Measurements from ENCODE around the gene PRUNE2. TPM values are rescaled to one million over a fixed set of nuclear protein-coding genes. Genes with fewer than 3 reads are reported as not detected.

Gene PRUNE2
- total RNA-seq, 1 experiment from 2014 or later: 0.59 TPM

GRCh38 chr9:76732341-76732958, 173.5 kb downstream of the PRUNE2 start:
- RAD21 ChIA-PET (ENCODE audit: low non-redundant PET in 1 of 2, low total read pairs in 2 of 2, uncharacterized antibody in 2 of 2, unreplicated experiment in 2 of 2): no interaction called here
- intact Hi-C loops (cut with micrococcal nuclease): no loop called here
- H3K4me3 ChIP-seq (replicated peaks in 1 of 2; ENCODE audit: low read depth in 1 of 2, low read length in 2 of 2): no peak overlapping the region
- POLR2A ChIA-PET: no interaction called here
- H4K20me1 ChIP-seq (ENCODE audit: insufficient read depth): no peaks in the 10 kb centered on the region
- no peaks in the 10 kb centered on the region for H3K79me2 ChIP-seq (ENCODE audit: insufficient read depth, low read length)
- no peaks in the 10 kb centered on the region for H3K9me2 ChIP-seq (ENCODE audit: insufficient read depth)
- no peaks in the 10 kb centered on the region for H3K4me1 ChIP-seq (ENCODE audit: control insufficient read depth in 1 of 2, insufficient read depth in 2 of 2, low read length in 2 of 2)
- CTCF ChIA-PET: no interaction called here
- no TSS peak for BruUV-seq (replicated peaks)
- H3K27ac ChIP-seq (ENCODE audit: low read depth, low read length): no peak overlapping the region
- peaks cover 5% of the 10 kb centered on the region; the same call in 1 of the 2 replicates for H3K27me3 ChIP-seq (ENCODE audit: insufficient read depth, low read length)
- no peaks in the 10 kb centered on the region for H3K36me3 ChIP-seq (ENCODE audit: control insufficient read depth in 1 of 2, insufficient read depth in 2 of 2, low read length in 2 of 2)
- no peak for TF ChIP-seq SIN3A (IDR thresholded peaks at IDR 0.05; ENCODE audit: low read depth)
- TF ChIP-seq EZH2phosphoT487 (IDR thresholded peaks at IDR 0.05; ENCODE audit: borderline replicate concordance): no peak
- TF ChIP-seq EGR1 (IDR thresholded peaks at IDR 0.05; ENCODE audit: low read depth): no peak
- H3K9me3 ChIP-seq (ENCODE audit: control insufficient read depth in 1 of 2, insufficient read depth in 1 of 2, low read depth in 1 of 2, low read length in 2 of 2): no peaks in the 10 kb centered on the region
- no peak overlapping the region for H2AFZ ChIP-seq (ENCODE audit: low read depth, low read length, poor library complexity, severe bottlenecking)
- no peak overlapping the region for H3K9ac ChIP-seq (ENCODE audit: low read length)
- no peak for ATAC-seq
- no peak for DNase-seq (ENCODE audit: low read depth, low spot score)
- no peak overlapping the region for H3K4me2 ChIP-seq (ENCODE audit: low read length)

GRCh38 chr9:76730801-76731200, 175.1 kb downstream of the PRUNE2 start:
- no peak overlapping the region for H2AFZ ChIP-seq (ENCODE audit: low read depth, low read length, poor library complexity, severe bottlenecking)
- H3K36me3 ChIP-seq (ENCODE audit: control insufficient read depth in 1 of 2, insufficient read depth in 2 of 2, low read length in 2 of 2): no peaks in the 10 kb centered on the region
- ChIA-PET CTCF (no interaction called here), RAD21 (ENCODE audit: low non-redundant PET in 1 of 2, low total read pairs in 2 of 2, uncharacterized antibody in 2 of 2, unreplicated experiment in 2 of 2) (no interaction called here), POLR2A (no interaction called here)
- DNase-seq (ENCODE audit: low read depth, low spot score) (no peak), ATAC-seq (no peak)
- no peaks in the 10 kb centered on the region for H3K9me3 ChIP-seq (ENCODE audit: control insufficient read depth in 1 of 2, insufficient read depth in 1 of 2, low read depth in 1 of 2, low read length in 2 of 2)
- no peak overlapping the region for H3K4me3 ChIP-seq (replicated peaks in 1 of 2; ENCODE audit: low read depth in 1 of 2, low read length in 2 of 2)
- no peaks in the 10 kb centered on the region for H3K4me1 ChIP-seq (ENCODE audit: control insufficient read depth in 1 of 2, insufficient read depth in 2 of 2, low read length in 2 of 2)
- H3K27me3 ChIP-seq (ENCODE audit: insufficient read depth, low read length): peaks cover 3% of the 10 kb centered on the region; the same call in 1 of the 2 replicates
- BruUV-seq (replicated peaks): no TSS peak
- no peak overlapping the region for H3K27ac ChIP-seq (ENCODE audit: low read depth, low read length)
- no peak overlapping the region for H3K4me2 ChIP-seq (ENCODE audit: low read length)
- H3K9ac ChIP-seq (ENCODE audit: low read length): no peak overlapping the region
- TF ChIP-seq EZH2 (IDR thresholded peaks at IDR 0.05) (no peak), JUND (IDR thresholded peaks at IDR 0.05) (no peak), ATF3 (IDR thresholded peaks at IDR 0.05) (no peak), ZBTB33 (IDR thresholded peaks at IDR 0.05; ENCODE audit: extremely low read depth, insufficient replicate concordance, low read length) (no peak), FOSL1 (IDR thresholded peaks at IDR 0.05; ENCODE audit: low read depth) (no peak), ELF1 (IDR thresholded peaks at IDR 0.05; ENCODE audit: borderline replicate concordance, low read depth) (no peak), SRF (IDR thresholded peaks at IDR 0.05; ENCODE audit: low read depth) (no peak), EGR1 (IDR thresholded peaks at IDR 0.05; ENCODE audit: low read depth) (no peak), CTCF (IDR thresholded peaks at IDR 0.05 in 2 of 3, conservative IDR thresholded peaks at IDR 0.05 in 1 of 3; ENCODE audit: borderline replicate concordance in 1 of 3, insufficient read depth in 1 of 3, low read depth in 2 of 3, low read length in 2 of 3) (no peak), YY1 (IDR thresholded peaks at IDR 0.05; ENCODE audit: extremely low read depth, insufficient replicate concordance, low read depth, low read length) (no peak), RAD21 (IDR thresholded peaks at IDR 0.05; ENCODE audit: low read depth) (no peak), CEBPB (IDR thresholded peaks at IDR 0.05; ENCODE audit: low read depth) (no peak), POLR2A (IDR thresholded peaks at IDR 0.05; ENCODE audit: borderline replicate concordance, extremely low read depth, insufficient read depth, insufficient read length) (no peak), ZNF274 (IDR thresholded peaks at IDR 0.05; ENCODE audit: low read depth, low read length) (no peak), EZH2phosphoT487 (IDR thresholded peaks at IDR 0.05; ENCODE audit: borderline replicate concordance) (no peak), SIN3A (IDR thresholded peaks at IDR 0.05; ENCODE audit: low read depth) (no peak), CBX3 (IDR thresholded peaks at IDR 0.05; ENCODE audit: low read depth) (no peak), SP1 (IDR thresholded peaks at IDR 0.05; ENCODE audit: low read depth) (no peak)
- intact Hi-C loops (cut with micrococcal nuclease): no loop called here
- H4K20me1 ChIP-seq (ENCODE audit: insufficient read depth): no peaks in the 10 kb centered on the region
- H3K79me2 ChIP-seq (ENCODE audit: insufficient read depth, low read length): no peaks in the 10 kb centered on the region
- no peaks in the 10 kb centered on the region for H3K9me2 ChIP-seq (ENCODE audit: insufficient read depth)

Measured in HCT116 (cell line).